Measurements from ENCODE around the gene SEMA6A. TPM values are rescaled to one million over a fixed set of nuclear protein-coding genes. Genes with fewer than 3 reads are reported as not detected.

The SEMA6A gene
- total and polyA plus RNA-seq, 2 experiments from 2014 or later: 233 to 400 TPM

DNA sequence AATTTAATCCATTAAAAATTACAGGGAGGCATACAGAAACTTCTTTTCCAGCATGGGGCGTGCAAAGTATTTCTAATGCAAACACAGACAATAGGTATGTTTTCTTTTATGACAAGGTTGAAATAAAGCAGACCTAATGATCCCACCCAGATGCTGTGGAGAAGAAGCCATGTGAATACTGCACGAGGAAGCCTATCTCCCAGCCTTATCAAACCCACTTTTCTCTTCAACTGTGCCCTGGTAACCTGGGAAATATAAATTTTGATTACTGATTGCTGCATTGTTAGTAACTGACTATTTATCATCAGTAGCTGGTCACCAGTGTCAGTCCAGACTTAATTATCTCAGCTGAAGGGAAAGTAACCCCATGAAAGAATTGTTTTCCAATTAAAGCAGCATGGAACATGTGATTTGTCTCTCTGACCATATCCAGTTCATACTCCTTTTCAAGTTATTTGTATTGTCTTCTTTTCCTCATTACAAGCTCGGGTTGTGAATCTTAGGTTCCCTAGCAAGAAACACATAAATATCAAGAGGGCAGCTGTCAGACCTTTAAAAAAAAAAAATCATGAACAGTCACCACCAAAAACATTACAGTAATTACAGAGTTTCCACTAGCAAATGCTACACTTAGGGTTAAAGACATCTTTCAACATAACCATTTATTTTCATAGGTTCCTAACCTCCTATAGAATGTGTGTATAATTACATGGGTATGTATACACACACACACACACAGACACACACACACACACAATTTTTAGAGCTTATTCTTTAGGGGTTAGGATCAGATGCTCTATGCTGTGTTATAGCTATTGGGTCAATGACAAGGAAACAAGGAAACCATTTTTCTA, 50.3 kb downstream of the SEMA6A start:
- H3K4me1 Mint-ChIP-seq: peaks cover 83% of the 10 kb centered on the region

More for the DNA sequence above, 50.3 kb downstream of the SEMA6A start:
- Mint-ChIP-seq H3K27me3 (ENCODE audit: insufficient read depth, low read depth, poor library complexity) (peaks cover 6% of the 10 kb centered on the region), H3K27ac (no peak overlapping the region), H3K9me3 (no peaks in the 10 kb centered on the region), H3K36me3 (ENCODE audit: low read depth) (no peaks in the 10 kb centered on the region; the same call in 2 of the 3 replicates), H3K4me3 (no peak overlapping the region)
- Histone ChIP-seq H3K4me3 (no peak overlapping the region), H2AFZ (no peak overlapping the region), H3K27me3 (ENCODE audit: insufficient read depth) (no peaks in the 10 kb centered on the region), H3K36me3 (ENCODE audit: insufficient read depth) (no peaks in the 10 kb centered on the region), H3F3A (replicated peaks; ENCODE audit: low read depth) (no peaks in the 10 kb centered on the region), H3K79me2 (replicated peaks; ENCODE audit: insufficient read depth) (peaks cover 100% of the 10 kb centered on the region), H3K4me2 (no peak overlapping the region), H3K4me1 (ENCODE audit: insufficient read depth) (peaks cover 82% of the 10 kb centered on the region), H3K27ac (ENCODE audit: low read depth) (no peak overlapping the region), H3K9me2 (ENCODE audit: insufficient read depth) (no peaks in the 10 kb centered on the region), H4K20me1 (replicated peaks; ENCODE audit: insufficient read depth) (peaks cover 97% of the 10 kb centered on the region)
- TF ChIP-seq ZNF331 (CRISPR knock-in tag; IDR thresholded peaks at IDR 0.05; ENCODE audit: low read depth) (no peak), NANOG (IDR thresholded peaks at IDR 0.05; ENCODE audit: borderline replicate concordance) (no peak), CTCF (conservative IDR thresholded peaks at IDR 0.05; ENCODE audit: low read depth in 2 of 2) (no peak), EZH2 (IDR thresholded peaks at IDR 0.05; ENCODE audit: low read depth, unreplicated experiment) (no peak), ETS1 (IDR thresholded peaks at IDR 0.05) (no peak), STAT1 (IDR thresholded peaks at IDR 0.05; ENCODE audit: unreplicated experiment) (no peak), ZNF114 (CRISPR knock-in tag; IDR thresholded peaks at IDR 0.05) (no peak), JUNB (IDR thresholded peaks at IDR 0.05; ENCODE audit: unreplicated experiment) (no peak), EZH2phosphoT487 (IDR thresholded peaks at IDR 0.05; ENCODE audit: unreplicated experiment) (no peak), POLR2AphosphoS5 (IDR thresholded peaks at IDR 0.05; ENCODE audit: low read depth) (no peak), CREB1 (CRISPR knock-in tag; IDR thresholded peaks at IDR 0.05; ENCODE audit: low read depth) (no peak)
- TF ChIP-seq, protein P1, sequence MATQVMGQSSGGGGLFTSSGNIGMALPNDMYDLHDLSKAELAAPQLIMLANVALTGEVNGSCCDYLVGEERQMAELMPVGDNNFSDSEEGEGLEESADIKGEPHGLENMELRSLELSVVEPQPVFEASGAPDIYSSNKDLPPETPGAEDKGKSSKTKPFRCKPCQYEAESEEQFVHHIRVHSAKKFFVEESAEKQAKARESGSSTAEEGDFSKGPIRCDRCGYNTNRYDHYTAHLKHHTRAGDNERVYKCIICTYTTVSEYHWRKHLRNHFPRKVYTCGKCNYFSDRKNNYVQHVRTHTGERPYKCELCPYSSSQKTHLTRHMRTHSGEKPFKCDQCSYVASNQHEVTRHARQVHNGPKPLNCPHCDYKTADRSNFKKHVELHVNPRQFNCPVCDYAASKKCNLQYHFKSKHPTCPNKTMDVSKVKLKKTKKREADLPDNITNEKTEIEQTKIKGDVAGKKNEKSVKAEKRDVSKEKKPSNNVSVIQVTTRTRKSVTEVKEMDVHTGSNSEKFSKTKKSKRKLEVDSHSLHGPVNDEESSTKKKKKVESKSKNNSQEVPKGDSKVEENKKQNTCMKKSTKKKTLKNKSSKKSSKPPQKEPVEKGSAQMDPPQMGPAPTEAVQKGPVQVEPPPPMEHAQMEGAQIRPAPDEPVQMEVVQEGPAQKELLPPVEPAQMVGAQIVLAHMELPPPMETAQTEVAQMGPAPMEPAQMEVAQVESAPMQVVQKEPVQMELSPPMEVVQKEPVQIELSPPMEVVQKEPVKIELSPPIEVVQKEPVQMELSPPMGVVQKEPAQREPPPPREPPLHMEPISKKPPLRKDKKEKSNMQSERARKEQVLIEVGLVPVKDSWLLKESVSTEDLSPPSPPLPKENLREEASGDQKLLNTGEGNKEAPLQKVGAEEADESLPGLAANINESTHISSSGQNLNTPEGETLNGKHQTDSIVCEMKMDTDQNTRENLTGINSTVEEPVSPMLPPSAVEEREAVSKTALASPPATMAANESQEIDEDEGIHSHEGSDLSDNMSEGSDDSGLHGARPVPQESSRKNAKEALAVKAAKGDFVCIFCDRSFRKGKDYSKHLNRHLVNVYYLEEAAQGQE (IDR thresholded peaks at IDR 0.05; ENCODE audit: unreplicated experiment): no peak
- TF ChIP-seq, protein P2, sequence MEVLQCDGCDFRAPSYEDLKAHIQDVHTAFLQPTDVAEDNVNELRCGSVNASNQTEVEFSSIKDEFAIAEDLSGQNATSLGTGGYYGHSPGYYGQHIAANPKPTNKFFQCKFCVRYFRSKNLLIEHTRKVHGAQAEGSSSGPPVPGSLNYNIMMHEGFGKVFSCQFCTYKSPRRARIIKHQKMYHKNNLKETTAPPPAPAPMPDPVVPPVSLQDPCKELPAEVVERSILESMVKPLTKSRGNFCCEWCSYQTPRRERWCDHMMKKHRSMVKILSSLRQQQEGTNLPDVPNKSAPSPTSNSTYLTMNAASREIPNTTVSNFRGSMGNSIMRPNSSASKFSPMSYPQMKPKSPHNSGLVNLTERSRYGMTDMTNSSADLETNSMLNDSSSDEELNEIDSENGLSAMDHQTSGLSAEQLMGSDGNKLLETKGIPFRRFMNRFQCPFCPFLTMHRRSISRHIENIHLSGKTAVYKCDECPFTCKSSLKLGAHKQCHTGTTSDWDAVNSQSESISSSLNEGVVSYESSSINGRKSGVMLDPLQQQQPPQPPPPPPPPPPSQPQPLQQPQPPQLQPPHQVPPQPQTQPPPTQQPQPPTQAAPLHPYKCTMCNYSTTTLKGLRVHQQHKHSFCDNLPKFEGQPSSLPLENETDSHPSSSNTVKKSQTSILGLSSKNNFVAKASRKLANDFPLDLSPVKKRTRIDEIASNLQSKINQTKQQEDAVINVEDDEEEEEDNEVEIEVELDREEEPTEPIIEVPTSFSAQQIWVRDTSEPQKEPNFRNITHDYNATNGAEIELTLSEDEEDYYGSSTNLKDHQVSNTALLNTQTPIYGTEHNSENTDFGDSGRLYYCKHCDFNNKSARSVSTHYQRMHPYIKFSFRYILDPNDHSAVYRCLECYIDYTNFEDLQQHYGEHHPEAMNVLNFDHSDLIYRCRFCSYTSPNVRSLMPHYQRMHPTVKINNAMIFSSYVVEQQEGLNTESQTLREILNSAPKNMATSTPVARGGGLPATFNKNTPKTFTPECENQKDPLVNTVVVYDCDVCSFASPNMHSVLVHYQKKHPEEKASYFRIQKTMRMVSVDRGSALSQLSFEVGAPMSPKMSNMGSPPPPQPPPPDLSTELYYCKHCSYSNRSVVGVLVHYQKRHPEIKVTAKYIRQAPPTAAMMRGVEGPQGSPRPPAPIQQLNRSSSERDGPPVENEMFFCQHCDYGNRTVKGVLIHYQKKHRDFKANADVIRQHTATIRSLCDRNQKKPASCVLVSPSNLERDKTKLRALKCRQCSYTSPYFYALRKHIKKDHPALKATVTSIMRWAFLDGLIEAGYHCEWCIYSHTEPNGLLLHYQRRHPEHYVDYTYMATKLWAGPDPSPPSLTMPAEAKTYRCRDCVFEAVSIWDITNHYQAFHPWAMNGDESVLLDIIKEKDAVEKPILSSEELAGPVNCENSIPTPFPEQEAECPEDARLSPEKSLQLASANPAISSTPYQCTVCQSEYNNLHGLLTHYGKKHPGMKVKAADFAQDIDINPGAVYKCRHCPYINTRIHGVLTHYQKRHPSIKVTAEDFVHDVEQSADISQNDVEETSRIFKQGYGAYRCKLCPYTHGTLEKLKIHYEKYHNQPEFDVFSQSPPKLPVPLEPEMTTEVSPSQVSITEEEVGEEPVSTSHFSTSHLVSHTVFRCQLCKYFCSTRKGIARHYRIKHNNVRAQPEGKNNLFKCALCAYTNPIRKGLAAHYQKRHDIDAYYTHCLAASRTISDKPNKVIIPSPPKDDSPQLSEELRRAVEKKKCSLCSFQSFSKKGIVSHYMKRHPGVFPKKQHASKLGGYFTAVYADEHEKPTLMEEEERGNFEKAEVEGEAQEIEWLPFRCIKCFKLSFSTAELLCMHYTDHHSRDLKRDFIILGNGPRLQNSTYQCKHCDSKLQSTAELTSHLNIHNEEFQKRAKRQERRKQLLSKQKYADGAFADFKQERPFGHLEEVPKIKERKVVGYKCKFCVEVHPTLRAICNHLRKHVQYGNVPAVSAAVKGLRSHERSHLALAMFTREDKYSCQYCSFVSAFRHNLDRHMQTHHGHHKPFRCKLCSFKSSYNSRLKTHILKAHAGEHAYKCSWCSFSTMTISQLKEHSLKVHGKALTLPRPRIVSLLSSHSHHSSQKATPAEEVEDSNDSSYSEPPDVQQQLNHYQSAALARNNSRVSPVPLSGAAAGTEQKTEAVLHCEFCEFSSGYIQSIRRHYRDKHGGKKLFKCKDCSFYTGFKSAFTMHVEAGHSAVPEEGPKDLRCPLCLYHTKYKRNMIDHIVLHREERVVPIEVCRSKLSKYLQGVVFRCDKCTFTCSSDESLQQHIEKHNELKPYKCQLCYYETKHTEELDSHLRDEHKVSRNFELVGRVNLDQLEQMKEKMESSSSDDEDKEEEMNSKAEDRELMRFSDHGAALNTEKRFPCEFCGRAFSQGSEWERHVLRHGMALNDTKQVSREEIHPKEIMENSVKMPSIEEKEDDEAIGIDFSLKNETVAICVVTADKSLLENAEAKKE (CRISPR knock-in tag; IDR thresholded peaks at IDR 0.05): no peak
- DNase-seq (ENCODE audit: low spot score) (no peak), ATAC-seq (no peak)

Data from GM23338 (cell line).